Left kidney (tissue), 2 donors: Measurements from ENCODE around the gene TGOLN2. TPM values are rescaled to one million over a fixed set of nuclear protein-coding genes. Genes with fewer than 3 reads are reported as not detected.
"Not testable (repeated sequence)": the region's sequence is repeated elsewhere in the genome, so short reads cannot be mapped to it uniquely, and the experiment has no call there.

Experiments
- DNase-seq: peaks from one replicate; pipeline ENCODE4 v3.0.0-alpha.2; 2013
- polyA plus RNA-seq: library from polyadenylated mRNA; unstranded; fragments of 120-200 nt; gene quantifications from one replicate; pipeline ENCODE4 v1.2.1, GENCODE V29; 2013; ENCODE audit not compliant: insufficient read length

TGOLN2 gene
- polyA plus RNA-seq, 1 donor, result 140 TPM

GRCh38 chr2:85341269-85342029 is 13.7 kb upstream of the TGOLN2 start:
- DNase-seq, result no peak

GRCh38 chr2:85340034-85340892 is 12.5 kb upstream of the TGOLN2 start:
- DNase-seq, result no peak

DNA sequence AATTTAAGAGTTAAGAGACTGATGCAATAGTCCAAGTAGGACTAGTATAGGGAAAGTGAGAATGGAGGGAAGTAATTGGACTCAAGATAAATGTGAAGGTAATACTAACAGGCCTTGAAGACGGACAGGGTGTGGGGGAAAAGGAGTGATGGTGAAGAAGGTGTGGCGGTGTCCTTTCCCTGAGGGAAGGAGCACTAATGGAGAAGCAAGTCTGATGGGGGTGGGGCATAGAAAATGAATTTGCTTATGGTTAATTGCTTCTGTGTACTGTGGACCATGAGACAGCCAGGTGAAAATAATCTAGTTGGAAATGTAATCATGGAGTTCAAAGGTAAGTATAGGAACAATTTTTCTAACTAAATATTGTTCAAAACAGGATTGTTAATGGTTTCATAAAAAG is 7.1 kb upstream of the TGOLN2 start:
- no peak for DNase-seq

DNA sequence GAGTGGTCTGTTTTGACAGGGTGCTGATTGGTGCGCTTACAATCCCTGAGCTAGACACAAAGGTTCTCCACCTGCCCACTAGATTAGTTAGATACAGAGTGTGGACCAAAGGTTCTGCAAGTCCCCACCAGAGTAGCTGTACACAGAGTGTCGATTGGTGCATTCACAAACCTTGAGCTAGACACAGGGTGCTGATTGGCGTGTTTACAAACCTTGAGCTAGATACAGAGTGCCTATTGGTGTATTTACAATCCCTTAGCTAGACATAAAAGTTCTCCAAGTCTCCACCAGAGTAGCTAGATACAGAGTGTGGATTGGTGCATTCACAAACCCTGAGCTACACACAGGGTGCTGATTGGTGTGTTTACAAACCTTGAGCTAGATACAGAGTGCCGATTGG is 6.1 kb upstream of the TGOLN2 start:
- not testable (repeated sequence) for DNase-seq

GRCh38 chr2:85330839-85331636 is 3.2 kb upstream of the TGOLN2 start:
- DNase-seq, result no peak

- not testable (repeated sequence) for DNase-seq
These were observed 1.9 kb upstream of the TGOLN2 start for GRCh38 chr2:85329701-85330100.

DNA sequence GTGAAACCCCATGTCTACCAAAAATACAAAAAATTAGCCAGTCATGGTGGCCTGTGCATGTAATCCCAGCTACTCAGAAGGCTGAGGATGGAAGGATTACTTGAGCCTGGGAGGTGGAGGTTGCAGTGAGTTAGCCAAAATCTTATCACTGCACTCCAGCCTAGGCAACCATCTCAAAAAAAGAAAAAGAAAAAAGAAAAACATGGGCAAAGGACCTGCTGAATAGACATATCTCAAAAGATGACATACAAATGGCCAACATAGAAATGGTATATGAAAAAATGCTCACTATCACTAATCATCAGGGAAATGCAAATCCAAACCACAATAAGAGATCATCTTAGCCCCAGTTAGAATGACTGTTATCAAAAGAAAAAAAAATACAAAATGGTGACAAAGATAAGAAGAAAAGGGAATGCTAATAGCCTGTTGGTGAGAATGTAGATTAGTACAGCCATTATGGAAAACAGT is 1.4 kb upstream of the TGOLN2 start:
- DNase-seq, result no peak

- DNase-seq, result no peak
These were observed 498 bp downstream of the TGOLN2 start for GRCh38 chr2:85327160-85327821.

- DNase-seq, result no peak
These were observed 1.2 kb downstream of the TGOLN2 start for GRCh38 chr2:85326406-85327159.

- DNase-seq, result no peak
These were observed 2.4 kb downstream of the TGOLN2 start for GRCh38 chr2:85325466-85325811.

- no peak for DNase-seq
These were observed 2.9 kb downstream of the TGOLN2 start for GRCh38 chr2:85324639-85325465.

DNA sequence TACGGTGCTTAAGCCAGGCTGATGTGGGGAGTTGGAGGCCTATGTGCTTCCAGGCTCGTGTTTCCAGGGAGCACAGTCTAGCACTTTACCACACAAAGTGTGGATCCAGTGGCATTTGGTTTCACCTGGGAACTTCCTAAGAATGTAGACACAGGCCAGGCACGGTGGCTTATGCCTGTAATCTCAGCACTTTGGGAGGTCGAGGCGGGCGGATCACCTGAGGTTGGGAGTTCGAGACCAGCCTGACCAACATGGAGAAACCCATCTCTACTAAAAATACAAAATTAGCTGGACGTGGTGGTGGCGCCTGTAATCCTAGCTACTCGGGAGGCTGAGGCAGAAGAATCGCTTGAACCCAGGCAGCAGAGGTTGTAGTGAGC is 3.8 kb downstream of the TGOLN2 start:
- not testable (repeated sequence) for DNase-seq

GRCh38 chr2:85323351-85323987 is 4.3 kb downstream of the TGOLN2 start:
- DNase-seq, result no peak

DNA sequence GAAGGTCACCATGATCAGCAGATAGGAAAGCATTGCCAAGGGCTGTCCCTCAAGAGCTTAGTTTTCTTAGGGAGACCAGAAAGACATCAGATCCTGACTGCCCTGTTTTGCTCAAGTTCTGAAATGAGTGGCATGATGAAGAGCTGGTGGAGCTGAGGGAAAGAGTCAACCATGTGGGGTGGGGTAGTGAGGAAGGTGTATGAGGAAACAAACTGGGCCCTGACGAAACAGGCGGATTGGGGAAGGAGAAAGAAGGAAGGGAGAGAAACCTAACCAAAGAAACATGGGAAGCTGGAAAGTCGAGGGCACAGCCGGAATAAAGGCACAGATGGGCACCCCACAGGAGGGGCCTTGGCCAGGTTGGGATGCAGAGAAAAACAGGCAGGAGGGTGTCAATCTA is 8.0 kb downstream of the TGOLN2 start:
- DNase-seq, result no peak

- DNase-seq, result no peak
These were observed 9.3 kb downstream of the TGOLN2 start for GRCh38 chr2:85318222-85319074.

GRCh38 chr2:85315921-85316320 is 11.9 kb downstream of the TGOLN2 start:
- DNase-seq, result not testable (repeated sequence)

DNA sequence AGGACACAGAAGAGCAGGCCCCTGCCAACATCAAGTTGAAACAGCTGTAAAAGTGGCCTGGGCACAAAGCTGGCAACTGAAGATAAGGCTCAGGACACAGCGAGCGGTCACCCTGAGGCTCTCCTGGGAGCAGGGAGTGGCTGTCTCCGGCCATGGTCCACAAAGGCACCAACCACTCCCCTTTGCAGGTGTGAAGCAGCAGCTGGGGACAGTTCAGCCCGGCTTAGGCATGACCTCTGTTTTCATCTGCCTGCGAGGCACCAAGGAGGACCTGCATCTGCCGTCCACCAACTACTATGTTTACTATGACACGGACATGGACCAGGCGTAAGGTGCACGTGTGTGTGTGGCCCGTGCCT is 12.9 kb downstream of the TGOLN2 start:
- DNase-seq, result no peak

GRCh38 chr2:85312404-85312803 is 15.4 kb downstream of the TGOLN2 start:
- DNase-seq, result no peak

DNA sequence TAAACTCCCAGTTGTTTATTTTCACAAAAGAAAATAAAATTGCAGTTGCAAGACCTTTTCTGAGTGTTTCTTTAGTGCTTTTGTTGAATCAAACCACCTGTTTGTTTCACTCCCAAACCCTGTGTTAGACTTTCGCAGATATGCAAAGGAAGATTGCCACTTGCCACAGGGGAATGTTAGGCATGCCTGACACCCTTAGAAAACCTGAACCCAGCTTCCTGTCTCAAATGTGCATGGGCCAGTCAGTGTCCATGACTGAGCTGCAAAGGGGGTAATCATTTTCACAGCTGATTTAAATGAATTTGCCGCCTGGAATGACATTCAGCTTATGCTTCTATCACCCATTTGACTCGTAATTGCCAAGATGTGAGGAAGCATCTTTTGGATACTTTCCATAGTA is 17.5 kb downstream of the TGOLN2 start:
- DNase-seq, result no peak
